Sigmoid colon (tissue), 7 donors: Measurements from ENCODE around the gene PEAR1. TPM values are rescaled to one million over a fixed set of nuclear protein-coding genes. Genes with fewer than 3 reads are reported as not detected.

ENCODE experiments used
- DNase-seq: peaks from one replicate; pipeline ENCODE4 v3.0.0-alpha.2; 2019
- H3K27ac ChIP-seq, 4 donors: fragments of 200-600 bp; sonication (generic); one replicate each; pipeline ENCODE4 v1.5.1; 2016 to 2019; ENCODE audit warnings: mild to moderate bottlenecking in 1 of 4
- H3K27me3 ChIP-seq, 3 donors: fragments of 200-600 bp; sonication (generic); one replicate each; pipeline ENCODE4 v1.5.1; 2019; ENCODE audit warnings: mild to moderate bottlenecking in 1 of 3
- H3K36me3 ChIP-seq, 4 donors: fragments of 200-600 bp; sonication (generic); one replicate each; pipeline ENCODE4 v1.5.1; 2016 to 2019
- H3K4me1 ChIP-seq, 4 donors: fragments of 200-600 bp; sonication (generic); one replicate each; pipeline ENCODE4 v1.5.1; 2017 to 2019
- H3K4me3 ChIP-seq, 4 donors: fragments of 200-600 bp; sonication (generic); one replicate each; pipeline ENCODE4 v1.5.1; 2017 to 2019; ENCODE audit warnings: mild to moderate bottlenecking in 2 of 4, moderate library complexity in 1 of 4
- H3K9me3 ChIP-seq, 4 donors: fragments of 200-600 bp in 3 of 4; sonication (generic) in 3 of 4; one replicate each; pipeline versions ENCODE4 v1.5.1 to v1.6.1; 2013 to 2019
- EP300 ChIP-seq, 4 donors: sonication (generic); formaldehyde crosslinking; IDR thresholded peaks; one replicate each; pipeline ENCODE4 v1.6.1; 2017; ENCODE audit warnings: antibody characterized with exemption in 4 of 4
- POLR2A ChIP-seq, 2 donors: fragments of 450-650 bp; IDR thresholded peaks; one replicate each; pipeline ENCODE4 v1.6.1; 2016; ENCODE audit warnings: antibody characterized with exemption in 2 of 2, mild to moderate bottlenecking in 2 of 2, moderate library complexity in 2 of 2
- POLR2AphosphoS5 ChIP-seq, 4 donors: sonication (generic); formaldehyde crosslinking; IDR thresholded peaks; one replicate each; pipeline ENCODE4 v1.6.1; 2017; ENCODE audit warnings: antibody characterized with exemption in 4 of 4
- WGBS, 2 donors: extraction: QIAGEN DNeasy Blood & Tissue Kit; methylation state at CpG; one replicate each; pipeline ENCODE4 v1.1.7; 2013; 5-methylcytosine and 5-hydroxymethylcytosine counted together
- intact Hi-C: fragments of 100-400 bp; cut with DNase I; formaldehyde crosslinking; loops from one replicate; pipeline ENCODE4 v1.15.1; 2023
- polyA plus RNA-seq, 3 donors: library from polyadenylated mRNA; stranded (reverse); fragments of 200-250 nt; gene quantifications; one replicate each; pipeline ENCODE4 v1.2.3, GENCODE V29; 2013
- total RNA-seq, 4 donors: library from RNA; depleted of rRNA; stranded (reverse); fragments of >200 nt; gene quantifications; one replicate each; pipeline ENCODE4 v1.1.0, GENCODE V29; 2016
- TF ChIP-seq, protein P1 (sequence below), 4 experiments: fragments of 450-650 bp in 3 of 4; fragments of 200-600 bp in 1 of 4; IDR thresholded peaks; one replicate each; pipeline ENCODE4 v1.5.1; 2016 to 2019; ENCODE audit warnings: antibody characterized with exemption in 4 of 4, mild to moderate bottlenecking in 3 of 4, moderate library complexity in 2 of 4
- donor health status: healthy with polysubstance abuse.
- donor health status: Bipolar disorder and iron deficiency.
- donor health status: healthy.

The PEAR1 gene
- total and polyA plus RNA-seq, 7 donors: under 0.01 to 8.3 (median 3.8) TPM

- peaks cover 0 to 13% (median 5%) of the 10 kb centered on the region in 4 donors for H3K4me1 ChIP-seq
- H3K27ac ChIP-seq: no peak overlapping the region
- WGBS, 2 donors: 50 to 51% methylated on average over 18 of the region's 18 CpGs
- no peaks in the 10 kb centered on the region for H3K36me3 ChIP-seq
- no peak for DNase-seq
- H3K4me3 ChIP-seq: no peak overlapping the region
- TF ChIP-seq EP300 (IDR thresholded peaks at IDR 0.05) (no peak), POLR2AphosphoS5 (IDR thresholded peaks at IDR 0.05) (no peak), POLR2A (IDR thresholded peaks at IDR 0.05) (no peak)
- TF ChIP-seq, protein P1, sequence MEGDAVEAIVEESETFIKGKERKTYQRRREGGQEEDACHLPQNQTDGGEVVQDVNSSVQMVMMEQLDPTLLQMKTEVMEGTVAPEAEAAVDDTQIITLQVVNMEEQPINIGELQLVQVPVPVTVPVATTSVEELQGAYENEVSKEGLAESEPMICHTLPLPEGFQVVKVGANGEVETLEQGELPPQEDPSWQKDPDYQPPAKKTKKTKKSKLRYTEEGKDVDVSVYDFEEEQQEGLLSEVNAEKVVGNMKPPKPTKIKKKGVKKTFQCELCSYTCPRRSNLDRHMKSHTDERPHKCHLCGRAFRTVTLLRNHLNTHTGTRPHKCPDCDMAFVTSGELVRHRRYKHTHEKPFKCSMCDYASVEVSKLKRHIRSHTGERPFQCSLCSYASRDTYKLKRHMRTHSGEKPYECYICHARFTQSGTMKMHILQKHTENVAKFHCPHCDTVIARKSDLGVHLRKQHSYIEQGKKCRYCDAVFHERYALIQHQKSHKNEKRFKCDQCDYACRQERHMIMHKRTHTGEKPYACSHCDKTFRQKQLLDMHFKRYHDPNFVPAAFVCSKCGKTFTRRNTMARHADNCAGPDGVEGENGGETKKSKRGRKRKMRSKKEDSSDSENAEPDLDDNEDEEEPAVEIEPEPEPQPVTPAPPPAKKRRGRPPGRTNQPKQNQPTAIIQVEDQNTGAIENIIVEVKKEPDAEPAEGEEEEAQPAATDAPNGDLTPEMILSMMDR (IDR thresholded peaks at IDR 0.05): no peak
- peaks cover 15 to 75% (median 46%) of the 10 kb centered on the region in 3 donors for H3K27me3 ChIP-seq
- no peaks in the 10 kb centered on the region for H3K9me3 ChIP-seq
- intact Hi-C loops: no loop called here
These were observed 47.5 kb upstream of the PEAR1 start for GRCh38 chr1:156845953-156846545.

GRCh38 chr1:156846643-156847042 is 46.9 kb upstream of the PEAR1 start:
- TF ChIP-seq POLR2AphosphoS5 (IDR thresholded peaks at IDR 0.05) (no peak), POLR2A (IDR thresholded peaks at IDR 0.05) (no peak), EP300 (IDR thresholded peaks at IDR 0.05) (no peak)
- TF ChIP-seq, protein P1 (IDR thresholded peaks at IDR 0.05): no peak
- Histone ChIP-seq H3K36me3 (no peaks in the 10 kb centered on the region), H3K27ac (no peak overlapping the region), H3K9me3 (no peaks in the 10 kb centered on the region), H3K4me1 (peaks cover 0 to 13% (median 5%) of the 10 kb centered on the region in 4 donors), H3K27me3 (peaks cover 15 to 69% (median 46%) of the 10 kb centered on the region in 3 donors), H3K4me3 (no peak overlapping the region)
- WGBS, 2 donors: 85 to 91% methylated on average over 5 of the region's 5 CpGs
- intact Hi-C loops: no loop called here
- DNase-seq: no peak

DNA sequence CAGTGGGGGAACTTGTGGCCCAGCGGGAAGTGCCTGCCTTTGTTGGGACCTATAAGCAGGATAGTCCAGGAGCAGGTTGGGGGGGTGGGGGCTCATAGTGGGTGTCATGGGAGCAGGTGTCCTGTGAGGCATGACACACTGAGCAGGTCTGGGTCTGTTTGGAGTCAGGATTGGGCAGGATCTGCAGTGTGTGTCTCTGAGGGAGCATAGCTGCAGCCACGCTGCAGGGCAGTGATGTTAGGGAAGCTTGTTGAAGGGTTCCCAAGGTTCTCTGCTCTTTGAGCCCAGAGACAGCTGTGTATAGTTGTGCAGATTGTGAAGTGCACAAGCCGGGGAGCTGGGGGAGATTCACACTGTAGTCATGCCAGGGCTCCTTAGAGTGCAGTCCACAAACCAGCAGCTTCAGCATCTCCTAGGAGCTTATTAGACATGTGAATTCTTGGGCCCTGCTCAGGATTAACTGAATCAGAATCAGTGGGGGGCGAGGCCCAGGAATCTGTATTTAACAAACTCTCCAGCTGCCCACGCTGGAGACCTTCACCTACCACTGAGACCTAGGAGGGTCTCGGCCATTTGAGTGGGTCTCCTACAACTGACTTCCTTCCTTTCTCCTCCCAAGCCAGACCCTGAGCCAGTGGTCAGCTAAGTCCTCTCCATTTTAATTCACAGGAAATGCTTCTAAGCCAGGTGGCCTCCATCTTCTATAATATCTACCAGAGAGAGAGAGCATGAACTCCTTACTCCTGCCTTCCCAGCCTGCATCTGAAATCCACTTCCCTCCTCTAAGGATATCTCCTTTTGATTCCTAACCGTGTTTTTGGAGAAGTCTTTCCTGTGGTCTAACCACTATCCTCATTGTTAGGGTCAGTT is 45.7 kb upstream of the PEAR1 start:
- no peak for DNase-seq
- no peak for TF ChIP-seq EP300 (IDR thresholded peaks at IDR 0.05)
- no peak for TF ChIP-seq POLR2A (IDR thresholded peaks at IDR 0.05)
- no peak for TF ChIP-seq POLR2AphosphoS5 (IDR thresholded peaks at IDR 0.05)
- TF ChIP-seq, protein P1 (IDR thresholded peaks at IDR 0.05): no peak
- H3K9me3 ChIP-seq: no peaks in the 10 kb centered on the region
- no peak overlapping the region for H3K4me3 ChIP-seq
- no peak overlapping the region for H3K27ac ChIP-seq
- H3K27me3 ChIP-seq: peaks cover 15 to 59% (median 46%) of the 10 kb centered on the region in 3 donors
- intact Hi-C loops: no loop called here
- H3K36me3 ChIP-seq: no peaks in the 10 kb centered on the region
- H3K4me1 ChIP-seq: peaks cover 0 to 19% (median 8%) of the 10 kb centered on the region in 4 donors
- WGBS, 2 donors: 72 to 76% methylated on average over 7 of the region's 7 CpGs

DNA sequence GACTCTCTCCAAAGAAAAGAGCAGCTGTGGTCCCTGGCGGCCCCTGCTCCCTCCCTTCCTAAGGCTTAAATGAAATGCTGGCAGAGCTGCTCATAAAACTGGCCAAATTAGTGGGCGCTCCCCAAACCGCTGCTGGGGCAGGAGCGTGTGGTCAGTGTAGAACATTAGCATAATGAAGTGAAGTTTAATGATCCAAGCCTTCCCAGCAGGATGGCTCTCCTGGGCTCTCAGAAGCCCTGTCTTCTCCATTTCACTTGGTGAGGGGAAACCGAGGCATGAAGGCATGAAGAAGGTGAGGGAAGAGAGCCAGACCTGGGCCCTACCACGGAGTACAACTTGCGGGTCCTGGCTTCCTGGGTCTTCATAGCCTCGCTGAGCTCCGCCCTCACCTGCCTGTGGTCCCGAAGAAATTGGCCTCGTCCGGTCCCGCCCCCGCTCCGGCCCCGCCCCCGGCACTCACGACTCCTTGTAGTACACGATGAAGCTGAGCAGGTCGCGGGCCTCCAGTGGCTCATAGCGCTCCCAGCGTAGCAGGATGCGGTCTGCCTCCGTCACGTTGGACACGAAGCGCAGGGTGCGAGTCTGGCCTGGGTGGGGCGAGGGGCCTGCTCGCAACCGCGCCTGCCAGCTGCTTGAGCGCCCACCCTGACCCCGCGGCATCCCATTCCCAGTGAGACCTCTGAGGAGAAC is 44.9 kb upstream of the PEAR1 start:
- peaks cover 15 to 51% (median 46%) of the 10 kb centered on the region in 3 donors for H3K27me3 ChIP-seq
- H3K9me3 ChIP-seq: no peaks in the 10 kb centered on the region
- WGBS, 2 donors: 10 to 12% methylated on average over 36 of the region's 36 CpGs
- H3K4me1 ChIP-seq: peaks cover 0 to 19% (median 8%) of the 10 kb centered on the region in 4 donors
- no peak overlapping the region for H3K27ac ChIP-seq
- no peak for DNase-seq
- no peak overlapping the region for H3K4me3 ChIP-seq
- intact Hi-C loops: no loop called here
- H3K36me3 ChIP-seq: no peaks in the 10 kb centered on the region
- TF ChIP-seq, protein P1 (IDR thresholded peaks at IDR 0.05): no peak
- TF ChIP-seq POLR2AphosphoS5 (IDR thresholded peaks at IDR 0.05) (no peak), POLR2A (IDR thresholded peaks at IDR 0.05) (no peak), EP300 (IDR thresholded peaks at IDR 0.05) (no peak)
